Measurements from ENCODE around the gene SYNE1. TPM values are rescaled to one million over a fixed set of nuclear protein-coding genes. Genes with fewer than 3 reads are reported as not detected.
A peak's percentile ranks its signal among the peaks of the same experiment; 100 is the strongest.

The SYNE1 gene
- total and polyA plus RNA-seq, 7 donors = 7.2 to 203 (median 86.4) TPM

GRCh38 chr6:152605941-152606340 is 31.2 kb downstream of the SYNE1 start:
- no peaks in the 10 kb centered on the region for H3K27me3 ChIP-seq
- DNase-seq = no peak
- H3K4me3 ChIP-seq = no peak overlapping the region
- TF ChIP-seq CTCF (IDR thresholded peaks at IDR 0.05) (no peak), EP300 (IDR thresholded peaks at IDR 0.05) (no peak), POLR2A (IDR thresholded peaks at IDR 0.05) (no peak), POLR2AphosphoS5 (IDR thresholded peaks at IDR 0.05) (no peak)
- H3K36me3 ChIP-seq = no peaks in the 10 kb centered on the region
- WGBS, 2 donors = 92 to 95% methylated on average over 2 of the region's 2 CpGs
- H3K4me1 ChIP-seq = no peaks in the 10 kb centered on the region
- no peak overlapping the region for H3K27ac ChIP-seq
- intact Hi-C loops (cut with DNase I) = no loop called here
- H3K9me3 ChIP-seq = no peaks in the 10 kb centered on the region

- WGBS, 2 donors = 74 to 81% methylated on average over 1 of the region's 1 CpG
- H3K27me3 ChIP-seq = no peaks in the 10 kb centered on the region
Measured at GRCh38 chr6:152605342-152605741, 31.8 kb downstream of the SYNE1 start.

GRCh38 chr6:152603911-152604310 is 33.3 kb downstream of the SYNE1 start:
- H3K36me3 ChIP-seq = no peaks in the 10 kb centered on the region
- H3K27ac ChIP-seq = no peak overlapping the region
- H3K4me1 ChIP-seq = no peaks in the 10 kb centered on the region
- no peaks in the 10 kb centered on the region for H3K27me3 ChIP-seq
- H3K9me3 ChIP-seq = no peaks in the 10 kb centered on the region
- intact Hi-C loops (cut with DNase I) = no loop called here
- no peak overlapping the region for H3K4me3 ChIP-seq
- TF ChIP-seq POLR2A (IDR thresholded peaks at IDR 0.05) = no peak
- no peak for TF ChIP-seq CTCF (IDR thresholded peaks at IDR 0.05)
- no peak for TF ChIP-seq POLR2AphosphoS5 (IDR thresholded peaks at IDR 0.05)
- TF ChIP-seq EP300 (IDR thresholded peaks at IDR 0.05) = no peak
- no peak for DNase-seq

More at GRCh38 chr6:152605342-152605741, 31.8 kb downstream of the SYNE1 start:
- Histone ChIP-seq H3K9me3 (no peaks in the 10 kb centered on the region), H3K4me3 (no peak overlapping the region), H3K36me3 (no peaks in the 10 kb centered on the region), H3K27ac (no peak overlapping the region), H3K4me1 (no peaks in the 10 kb centered on the region)
- intact Hi-C loops (cut with DNase I) = no loop called here
- DNase-seq = no peak
- no peak for TF ChIP-seq CTCF (IDR thresholded peaks at IDR 0.05)

GRCh38 chr6:152600022-152600421 is 37.1 kb downstream of the SYNE1 start:
- intact Hi-C loops (cut with DNase I) = no loop called here
- DNase-seq = no peak
- 91% methylated on average over 5 of the region's 5 CpGs for WGBS, 2 donors
- Histone ChIP-seq H3K27ac (no peak overlapping the region), H3K27me3 (no peaks in the 10 kb centered on the region), H3K9me3 (no peaks in the 10 kb centered on the region), H3K36me3 (no peaks in the 10 kb centered on the region), H3K4me3 (no peak overlapping the region), H3K4me1 (no peaks in the 10 kb centered on the region)
- no peak for TF ChIP-seq CTCF (IDR thresholded peaks at IDR 0.05)
- no peak for TF ChIP-seq EP300 (IDR thresholded peaks at IDR 0.05)
- TF ChIP-seq POLR2A (IDR thresholded peaks at IDR 0.05) = no peak
- TF ChIP-seq POLR2AphosphoS5 (IDR thresholded peaks at IDR 0.05) = no peak

GRCh38 chr6:152598901-152599537 is 38.1 kb downstream of the SYNE1 start:
- Histone ChIP-seq H3K9me3 (no peaks in the 10 kb centered on the region), H3K36me3 (no peaks in the 10 kb centered on the region), H3K4me3 (no peak overlapping the region), H3K27me3 (no peaks in the 10 kb centered on the region), H3K27ac (peak overlapping the region in 2 of 4 donors; percentile 19 to 20), H3K4me1 (no peaks in the 10 kb centered on the region)
- no peak for DNase-seq
- intact Hi-C loops (cut with DNase I) = no loop called here
- 47 to 63% methylated on average over 4 of the region's 4 CpGs for WGBS, 2 donors
- TF ChIP-seq POLR2AphosphoS5 (IDR thresholded peaks at IDR 0.05) (no peak), POLR2A (IDR thresholded peaks at IDR 0.05) (no peak), EP300 (IDR thresholded peaks at IDR 0.05) (no peak), CTCF (IDR thresholded peaks at IDR 0.05) (no peak)

All from sigmoid colon (tissue), 7 donors.